CD4-positive, CD25-positive, alpha-beta regulatory T cell (primary cell): ENCODE measurements around the gene LZTR1. TPM values are rescaled to one million over a fixed set of nuclear protein-coding genes. Genes with fewer than 3 reads are reported as not detected.

Experiments
- ATAC-seq, 2 donors: fragments of 150-1000 bp; cut with Tn5 transposase; one replicate each; pipeline ENCODE4 v1.10.0; 2021; ENCODE audit warnings: low read depth in 2 of 2, moderate number of reproducible peaks in 2 of 2, moderate library complexity in 1 of 2
- DNase-seq, 3 donors: peaks; one replicate each; pipeline versions ENCODE4 v3.0.0 to v3.0.0-alpha.2; 2012 to 2022; ENCODE audit warnings: mixed read lengths in 1 of 3
- H3K27ac ChIP-seq: one replicate; pipeline ENCODE4 v1.7.0; 2013; ENCODE audit warnings: mild to moderate bottlenecking, low read length; ENCODE audit not compliant: insufficient read depth, poor library complexity, severe bottlenecking
- H3K27me3 ChIP-seq: one replicate; pipeline ENCODE4 v1.7.0; 2013; ENCODE audit warnings: low read length; ENCODE audit not compliant: control insufficient read depth, insufficient read depth
- H3K36me3 ChIP-seq: one replicate; pipeline ENCODE4 v1.7.0; 2013; ENCODE audit warnings: mild to moderate bottlenecking, low read length, moderate library complexity; ENCODE audit not compliant: control insufficient read depth, insufficient read depth
- H3K4me1 ChIP-seq: 2 replicates; pipeline ENCODE4 v1.7.0; 2013; ENCODE audit warnings: mild to moderate bottlenecking, low read length; ENCODE audit not compliant: insufficient read depth, control insufficient read depth, poor library complexity, severe bottlenecking
- H3K4me3 ChIP-seq: one replicate; pipeline ENCODE4 v1.7.0; 2013; ENCODE audit warnings: low read depth, mild to moderate bottlenecking, low read length, moderate library complexity
- H3K9me3 ChIP-seq, 2 experiments: 1 replicate in 1 of 2; 2 replicates in 1 of 2; pipeline ENCODE4 v1.7.0; 2013; ENCODE audit warnings: low read length in 2 of 2, mild to moderate bottlenecking in 1 of 2, moderate library complexity in 1 of 2; ENCODE audit not compliant: control insufficient read depth in 2 of 2
- H3K27ac Mint-ChIP-seq, 3 donors: one replicate each; pipeline ENCODE4 v1.8.0; 2020 to 2022; ENCODE audit warnings: mild to moderate bottlenecking in 3 of 3, mixed read lengths in 3 of 3, moderate library complexity in 2 of 3
- H3K27me3 Mint-ChIP-seq: one replicate; pipeline ENCODE4 v1.8.0; 2022; ENCODE audit warnings: mild to moderate bottlenecking, mixed read lengths
- H3K36me3 Mint-ChIP-seq: one replicate; pipeline ENCODE4 v1.8.0; 2020; ENCODE audit warnings: mixed read lengths
- H3K4me1 Mint-ChIP-seq, 4 donors: one replicate each; pipeline ENCODE4 v1.8.0; 2020 to 2022; ENCODE audit warnings: mixed read lengths in 4 of 4, mild to moderate bottlenecking in 1 of 4
- H3K4me3 Mint-ChIP-seq, 4 donors: one replicate each; pipeline ENCODE4 v1.8.0; 2020 to 2022; ENCODE audit warnings: mild to moderate bottlenecking in 4 of 4, mixed read lengths in 4 of 4, moderate library complexity in 3 of 4
- H3K9me3 Mint-ChIP-seq, 7 donors: one replicate each; pipeline ENCODE4 v1.8.0; 2020 to 2022; ENCODE audit warnings: mixed read lengths in 7 of 7, mild to moderate bottlenecking in 3 of 7, moderate library complexity in 2 of 7
- polyA plus RNA-seq, 4 donors: library from polyadenylated mRNA; unstranded; fragments of 300-500 nt; fragmentation: Illumina TruSeq; gene quantifications; one replicate each; pipeline ENCODE4 v1.2.3, GENCODE V29; 2021
- total RNA-seq: library from RNA; stranded (reverse); gene quantifications from one replicate; pipeline ENCODE4 v1.2.3, GENCODE V29; 2022

The LZTR1 gene
- total and polyA plus RNA-seq, 5 donors from 2014 or later: 9.6 to 69.4 (median 12.1) TPM

- Mint-ChIP-seq H3K9me3 (peaks cover 0 to 7% (median 0%) of the 10 kb centered on the region in 7 donors), H3K36me3 (peaks cover 6% of the 10 kb centered on the region), H3K27me3 (no peaks in the 10 kb centered on the region), H3K27ac (peak overlapping the region; percentile 78 to 85 (median 85)), H3K4me1 (peaks cover 1 to 50% (median 26%) of the 10 kb centered on the region in 4 donors), H3K4me3 (peak overlapping the region; percentile 92 to 96 (median 94))
- ATAC-seq: no peak
- Histone ChIP-seq H3K4me1 (peaks cover 23% of the 10 kb centered on the region), H3K27ac (peak overlapping the region; percentile 75), H3K36me3 (peaks cover 5% of the 10 kb centered on the region), H3K27me3 (no peaks in the 10 kb centered on the region), H3K4me3 (peak overlapping the region; percentile 75), H3K9me3 (peaks cover 0 to 9% of the 10 kb centered on the region in 2 experiments)
- DNase-seq: no peak
These were observed 967 bp upstream of the LZTR1 start for GRCh38 chr22:20980938-20981722.

- ATAC-seq (no peak), DNase-seq (no peak)
- H3K4me1 ChIP-seq: peaks cover 23% of the 10 kb centered on the region
- H3K9me3 ChIP-seq: peaks cover 0 to 9% of the 10 kb centered on the region in 2 experiments
- H3K27ac ChIP-seq: peak overlapping the region; percentile 75
- peaks cover 12% of the 10 kb centered on the region for H3K36me3 Mint-ChIP-seq
- peaks cover 5 to 50% (median 26%) of the 10 kb centered on the region in 4 donors for H3K4me1 Mint-ChIP-seq
- H3K9me3 Mint-ChIP-seq: peaks cover 0 to 4% (median 0%) of the 10 kb centered on the region in 7 donors
- peak overlapping the region; percentile 63 for H3K4me3 ChIP-seq
- no peaks in the 10 kb centered on the region for H3K27me3 Mint-ChIP-seq
- H3K4me3 Mint-ChIP-seq: peak overlapping the region; percentile 92 to 96 (median 94)
- H3K27me3 ChIP-seq: no peaks in the 10 kb centered on the region
- H3K27ac Mint-ChIP-seq: peak overlapping the region; percentile 89 to 97 (median 94)
- H3K36me3 ChIP-seq: peaks cover 8% of the 10 kb centered on the region
These were observed 426 bp downstream of the LZTR1 start for GRCh38 chr22:20982563-20982882.

GRCh38 chr22:20983081-20983771 lies 1.1 kb downstream of the LZTR1 start:
- Mint-ChIP-seq H3K36me3 (peaks cover 18% of the 10 kb centered on the region), H3K27me3 (no peaks in the 10 kb centered on the region), H3K4me3 (peak overlapping the region; percentile 92 to 96 (median 94)), H3K4me1 (peaks cover 5 to 50% (median 26%) of the 10 kb centered on the region in 4 donors), H3K9me3 (peaks cover 0 to 4% (median 0%) of the 10 kb centered on the region in 7 donors), H3K27ac (peak overlapping the region in 2 of 3 donors; percentile 89 to 97)
- Histone ChIP-seq H3K27me3 (no peaks in the 10 kb centered on the region), H3K4me3 (peak overlapping the region; percentile 63), H3K9me3 (peaks cover 0 to 9% of the 10 kb centered on the region in 2 experiments), H3K27ac (peak overlapping the region; percentile 75), H3K36me3 (peaks cover 10% of the 10 kb centered on the region), H3K4me1 (peaks cover 23% of the 10 kb centered on the region)
- ATAC-seq: no peak
- DNase-seq: no peak

DNA sequence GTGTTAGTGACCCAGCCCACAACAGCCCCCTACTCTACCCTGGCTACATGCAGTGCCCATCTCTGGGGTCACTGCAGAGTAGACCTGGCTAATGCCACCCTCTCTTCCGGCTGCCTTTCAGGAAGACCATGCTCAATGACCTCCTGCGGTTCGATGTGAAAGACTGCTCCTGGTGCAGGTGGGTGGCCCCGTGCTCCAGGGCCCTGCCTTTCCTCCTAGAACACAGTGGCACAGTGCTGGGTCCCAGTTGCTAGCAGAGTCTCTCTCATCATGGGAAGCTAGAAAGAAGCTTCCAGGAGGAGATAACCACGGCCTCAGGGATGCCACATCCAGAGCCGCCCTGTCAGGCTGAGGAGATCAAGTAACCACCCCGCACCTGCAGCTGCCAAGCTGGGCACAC lies 3.6 kb downstream of the LZTR1 start:
- Histone ChIP-seq H3K27ac (no peak overlapping the region), H3K36me3 (peaks cover 10% of the 10 kb centered on the region), H3K27me3 (no peaks in the 10 kb centered on the region), H3K4me3 (no peak overlapping the region), H3K4me1 (peaks cover 20% of the 10 kb centered on the region), H3K9me3 (no peaks in the 10 kb centered on the region)
- Mint-ChIP-seq H3K27ac (no peak overlapping the region), H3K9me3 (no peaks in the 10 kb centered on the region), H3K4me3 (peak overlapping the region in 1 of 4 donors; percentile 26), H3K4me1 (peaks cover 5 to 30% (median 21%) of the 10 kb centered on the region in 4 donors), H3K36me3 (peaks cover 21% of the 10 kb centered on the region), H3K27me3 (no peaks in the 10 kb centered on the region)
- DNase-seq (no peak), ATAC-seq (no peak)

DNA sequence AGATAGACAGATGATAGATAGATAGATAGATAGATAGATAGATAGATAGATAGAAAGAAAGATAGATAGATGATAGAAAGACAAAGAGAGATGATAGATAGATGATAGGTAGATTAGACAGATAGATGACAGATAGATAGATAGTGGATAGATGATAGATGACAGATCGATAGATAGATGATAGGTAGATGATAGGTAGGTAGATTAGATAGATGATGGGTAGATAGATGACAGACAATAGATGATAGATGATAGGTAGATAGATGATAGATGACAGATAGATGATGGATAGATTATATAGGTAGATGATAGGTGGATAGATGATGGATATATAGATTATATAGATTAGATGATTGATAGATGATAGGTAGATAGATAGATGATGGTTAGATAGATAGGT lies 4.3 kb downstream of the LZTR1 start:
- Mint-ChIP-seq H3K36me3 (peaks cover 21% of the 10 kb centered on the region), H3K4me1 (peaks cover 5 to 24% (median 16%) of the 10 kb centered on the region in 4 donors), H3K4me3 (peak overlapping the region in 1 of 4 donors; percentile 26), H3K9me3 (no peaks in the 10 kb centered on the region), H3K27me3 (no peaks in the 10 kb centered on the region), H3K27ac (peak overlapping the region in 2 of 3 donors; percentile 2 to 39)
- DNase-seq: no peak
- Histone ChIP-seq H3K36me3 (peaks cover 12% of the 10 kb centered on the region), H3K27me3 (no peaks in the 10 kb centered on the region), H3K27ac (no peak overlapping the region), H3K9me3 (no peaks in the 10 kb centered on the region), H3K4me3 (no peak overlapping the region), H3K4me1 (peaks cover 16% of the 10 kb centered on the region)
- ATAC-seq: no peak

- Histone ChIP-seq H3K4me3 (no peak overlapping the region), H3K36me3 (peaks cover 21% of the 10 kb centered on the region), H3K27ac (no peak overlapping the region), H3K27me3 (no peaks in the 10 kb centered on the region), H3K9me3 (no peaks in the 10 kb centered on the region), H3K4me1 (peaks cover 9% of the 10 kb centered on the region)
- H3K9me3 Mint-ChIP-seq: no peaks in the 10 kb centered on the region
- no peaks in the 10 kb centered on the region for H3K27me3 Mint-ChIP-seq
- H3K27ac Mint-ChIP-seq: no peak overlapping the region
- DNase-seq (no peak), ATAC-seq (no peak)
- peaks cover 21% of the 10 kb centered on the region for H3K36me3 Mint-ChIP-seq
- H3K4me3 Mint-ChIP-seq: no peak overlapping the region
- H3K4me1 Mint-ChIP-seq: peaks cover 5 to 20% (median 14%) of the 10 kb centered on the region in 4 donors
These were observed 5.3 kb downstream of the LZTR1 start for GRCh38 chr22:20987375-20987774.

- Mint-ChIP-seq H3K9me3 (no peaks in the 10 kb centered on the region), H3K4me3 (no peak overlapping the region), H3K36me3 (peaks cover 21% of the 10 kb centered on the region), H3K27me3 (no peaks in the 10 kb centered on the region), H3K27ac (no peak overlapping the region), H3K4me1 (peaks cover 0 to 7% (median 6%) of the 10 kb centered on the region in 4 donors)
- no peak for ATAC-seq
- Histone ChIP-seq H3K27me3 (no peaks in the 10 kb centered on the region), H3K4me3 (no peak overlapping the region), H3K36me3 (peaks cover 22% of the 10 kb centered on the region), H3K4me1 (no peaks in the 10 kb centered on the region), H3K9me3 (no peaks in the 10 kb centered on the region), H3K27ac (no peak overlapping the region)
- no peak for DNase-seq
These were observed 6.7 kb downstream of the LZTR1 start for GRCh38 chr22:20988573-20989322.
